Measurements from ENCODE around the gene PITRM1.
"Not testable (repeated sequence)": the region's sequence is repeated elsewhere in the genome, so short reads cannot be mapped to it uniquely, and the experiment has no call there.

The PITRM1 gene

GRCh38 chr10:3117486-3117885, 55.1 kb downstream of the PITRM1 start:
- DNase-seq, result no peak

GRCh38 chr10:3116508-3117100, 56.0 kb downstream of the PITRM1 start:
- DNase-seq, result no peak

GRCh38 chr10:3115685-3116084, 56.9 kb downstream of the PITRM1 start:
- DNase-seq, result no peak

GRCh38 chr10:3113343-3113720, 59.2 kb downstream of the PITRM1 start:
- no peak for DNase-seq

GRCh38 chr10:3111621-3112163, 60.9 kb downstream of the PITRM1 start:
- no peak for DNase-seq

GRCh38 chr10:3110782-3111620, 61.6 kb downstream of the PITRM1 start:
- no peak for DNase-seq

- DNase-seq, result no peak
Observed at GRCh38 chr10:3109633-3110032, 62.9 kb downstream of the PITRM1 start.

GRCh38 chr10:3109196-3109595, 63.4 kb downstream of the PITRM1 start:
- no peak for DNase-seq

- no peak for DNase-seq
Observed at GRCh38 chr10:3108575-3109105, 63.9 kb downstream of the PITRM1 start.

GRCh38 chr10:3108033-3108432, 64.5 kb downstream of the PITRM1 start:
- DNase-seq, result no peak

GRCh38 chr10:3107426-3107961, 65.1 kb downstream of the PITRM1 start:
- no peak for DNase-seq

- DNase-seq, result no peak
Observed at GRCh38 chr10:3106928-3107425, 65.6 kb downstream of the PITRM1 start.

- not testable (repeated sequence) for DNase-seq
Observed at GRCh38 chr10:3106328-3106727, 66.3 kb downstream of the PITRM1 start.

GRCh38 chr10:3105905-3106304, 66.7 kb downstream of the PITRM1 start:
- DNase-seq, result no peak

- DNase-seq, result no peak
Observed at GRCh38 chr10:3105166-3105565, 67.4 kb downstream of the PITRM1 start.

- no peak for DNase-seq
Observed at GRCh38 chr10:3104251-3104918, 68.2 kb downstream of the PITRM1 start.

- DNase-seq, result no peak
Observed at GRCh38 chr10:3103646-3104045, 68.9 kb downstream of the PITRM1 start.

GRCh38 chr10:3102720-3103427, 69.7 kb downstream of the PITRM1 start:
- DNase-seq, result no peak

- no peak for DNase-seq
Observed at GRCh38 chr10:3100856-3101640, 71.5 kb downstream of the PITRM1 start.

GRCh38 chr10:3100093-3100792, 72.3 kb downstream of the PITRM1 start:
- no peak for DNase-seq

Measured in inflammatory macrophage treated with lipopolysaccharide for 1 hour (primary cell).